ENCODE measurements around the gene HECW1.
"Not testable (repeated sequence)": the region's sequence is repeated elsewhere in the genome, so short reads cannot be mapped to it uniquely, and the experiment has no call there.

Gene HECW1

DNA sequence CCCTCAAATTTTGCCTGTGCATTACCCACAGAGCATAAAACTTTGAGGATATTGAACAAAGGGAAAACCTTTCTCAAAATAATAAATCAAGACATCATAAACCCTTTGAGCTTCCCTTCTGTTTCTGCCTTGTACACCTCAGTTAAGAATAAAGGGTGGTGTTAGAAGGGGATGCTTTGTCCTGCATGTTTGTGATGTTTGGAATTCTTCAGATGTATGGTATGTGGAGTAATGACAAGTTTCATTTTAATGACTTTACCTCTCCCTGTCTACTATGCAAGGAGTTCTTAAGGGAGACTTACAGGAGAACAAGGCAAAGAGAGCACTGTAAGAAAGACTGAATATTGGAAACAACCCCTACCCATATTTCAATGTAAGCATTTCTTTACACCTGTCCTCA, 99.2 kb downstream of the HECW1 start:
- DNase-seq: no peak

DNA sequence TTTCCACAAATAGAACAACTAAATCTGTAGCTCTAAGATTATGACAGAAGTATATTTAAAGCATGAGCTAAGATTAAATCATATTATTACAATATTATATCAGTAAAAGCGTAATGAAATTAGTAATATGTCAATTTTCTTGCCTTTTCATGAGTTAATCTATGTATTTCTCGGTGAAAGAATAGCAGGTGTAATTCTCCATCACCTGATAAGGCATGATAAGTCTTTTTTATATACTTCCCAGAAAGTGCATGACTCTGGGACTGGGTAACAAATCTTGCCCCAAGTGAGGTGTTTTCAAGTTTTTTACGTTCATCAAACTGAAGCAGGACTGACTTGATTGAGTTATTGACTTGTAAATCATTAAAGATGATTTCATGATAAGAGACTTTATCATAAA, 100.5 kb downstream of the HECW1 start:
- no peak for DNase-seq

DNA sequence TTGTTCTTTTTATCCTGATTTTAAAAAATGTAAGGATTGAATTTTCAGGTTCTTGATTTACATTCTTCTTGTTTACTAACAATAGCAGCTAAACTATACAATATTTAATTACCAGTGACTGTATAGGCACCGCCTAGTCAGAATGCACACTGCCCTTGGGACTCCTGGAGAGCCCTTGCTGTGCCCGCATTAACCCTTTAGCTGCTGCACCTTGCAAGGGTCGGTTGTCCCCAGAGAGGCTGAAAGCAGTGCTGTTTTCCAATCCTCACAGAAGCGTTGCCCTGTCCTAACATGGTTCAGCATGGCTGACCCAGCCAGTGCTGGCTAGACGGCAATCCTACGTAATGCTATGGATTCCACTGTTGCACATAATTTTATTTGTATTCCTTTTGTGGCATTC, 102.6 kb downstream of the HECW1 start:
- DNase-seq: no peak

DNA sequence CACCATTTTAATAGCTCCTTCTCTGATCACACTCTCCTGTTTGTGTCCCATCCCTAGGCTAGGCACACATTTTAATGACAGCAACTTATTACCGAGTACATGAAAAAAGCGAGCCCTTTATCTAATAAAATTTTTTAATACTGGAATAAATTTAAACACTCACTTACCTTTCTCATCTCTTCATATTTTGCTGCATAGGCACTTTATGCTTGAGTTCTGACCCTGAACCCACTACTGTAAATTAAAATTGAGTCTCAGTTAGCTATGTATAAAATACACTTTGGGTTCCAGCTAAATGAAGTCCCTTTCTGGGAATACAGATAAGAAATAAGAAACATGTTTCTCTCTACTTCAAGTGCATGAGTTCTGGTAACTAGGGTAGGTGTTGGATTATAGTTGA, 104.6 kb downstream of the HECW1 start:
- DNase-seq: no peak

DNA sequence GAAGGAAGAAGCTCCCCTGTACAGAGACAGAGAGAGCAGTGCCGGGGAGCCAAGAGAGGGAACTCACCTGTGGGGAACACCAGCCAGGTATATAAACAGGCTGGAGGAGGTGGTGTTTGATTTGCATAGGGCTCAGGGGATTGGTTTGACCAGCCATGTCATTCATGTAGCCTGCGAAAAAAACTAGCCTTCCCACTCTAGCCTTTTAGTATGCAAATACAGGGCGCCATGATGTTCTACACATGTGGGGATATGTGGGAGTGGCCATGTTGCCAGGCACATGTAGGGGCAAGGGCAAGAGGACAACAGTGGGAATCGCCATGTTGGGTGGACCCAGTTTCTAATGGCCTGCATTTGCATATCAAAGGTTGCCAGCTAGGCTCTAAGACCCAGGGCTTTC, 106.5 kb downstream of the HECW1 start:
- DNase-seq: not testable (repeated sequence)

DNA sequence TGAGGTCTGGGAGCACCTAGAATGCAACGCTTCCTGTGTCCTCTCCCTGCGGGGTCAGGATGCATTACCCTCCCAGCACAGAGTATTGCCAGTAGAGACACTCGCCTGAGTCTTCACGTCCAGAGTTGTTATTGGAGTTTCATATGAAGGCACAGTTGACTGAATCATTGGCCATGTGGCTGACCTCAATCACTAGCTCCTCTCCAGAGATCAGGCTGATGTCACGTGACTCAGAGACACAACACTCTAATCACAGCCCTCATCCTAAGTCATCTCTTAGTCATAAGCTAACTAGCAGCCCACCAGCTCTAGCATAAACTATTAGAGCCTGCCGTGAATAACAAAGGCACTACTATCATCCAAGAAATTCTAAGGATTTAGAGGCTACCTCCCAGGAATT, 107.8 kb downstream of the HECW1 start:
- DNase-seq: peak; percentile 20

DNA sequence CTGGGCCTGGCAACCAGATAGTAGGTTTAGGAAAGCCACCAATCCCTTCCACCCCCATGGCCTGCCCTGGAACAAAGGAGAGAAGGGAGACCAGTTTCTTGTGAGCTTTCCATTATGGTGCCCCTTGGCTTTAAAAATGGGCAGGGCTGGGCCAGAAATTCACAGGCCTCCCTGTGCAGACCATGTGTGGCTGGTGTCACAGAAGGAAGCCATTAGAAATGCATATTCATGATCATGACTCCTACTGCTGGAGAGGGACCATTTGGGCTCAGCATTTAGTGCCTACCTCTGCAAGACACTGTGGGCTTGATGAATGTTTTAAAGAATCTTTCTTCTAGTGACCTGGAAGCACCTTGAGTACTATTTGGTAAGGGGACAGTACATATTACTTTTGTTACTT, 108.3 kb downstream of the HECW1 start:
- no peak for DNase-seq

DNA sequence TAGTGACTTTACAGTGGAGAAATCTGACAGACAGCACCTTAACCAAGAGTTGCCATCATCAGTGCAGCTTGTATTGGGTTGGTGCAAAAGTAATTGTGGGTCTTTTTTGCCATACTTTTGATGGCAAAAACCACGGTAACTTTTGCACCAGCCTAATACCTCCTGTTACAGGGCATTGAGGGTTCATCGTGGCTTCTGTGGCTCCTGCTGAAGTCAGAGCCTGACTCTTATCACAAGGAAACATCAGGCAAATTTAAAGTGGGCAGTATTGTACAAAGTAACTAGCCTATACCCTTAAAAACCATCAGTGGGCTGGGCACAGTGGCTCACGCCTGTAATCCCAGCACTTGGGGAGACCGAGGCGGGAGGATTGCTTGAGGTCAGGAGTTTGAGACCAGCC, 117.4 kb downstream of the HECW1 start:
- no peak for DNase-seq

DNA sequence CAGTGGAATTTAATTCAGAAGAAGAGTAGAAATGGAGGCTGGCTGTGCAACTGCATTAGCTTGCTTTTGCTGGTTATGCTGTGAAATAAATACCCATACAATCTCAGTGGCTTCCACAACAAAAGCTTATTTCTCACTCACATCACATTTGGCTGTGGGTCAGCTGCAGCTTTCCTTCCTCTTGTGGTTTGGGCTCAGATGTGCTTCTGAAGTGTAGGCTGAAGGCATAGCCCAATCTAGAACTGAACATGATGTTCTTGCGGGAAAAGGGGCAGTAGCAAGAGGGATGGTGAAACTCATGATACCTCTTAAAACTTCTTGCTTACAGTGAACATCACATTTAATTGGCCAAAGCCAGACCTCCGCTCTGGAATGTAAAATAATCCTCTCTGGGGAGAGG, 119.9 kb downstream of the HECW1 start:
- no peak for DNase-seq

DNA sequence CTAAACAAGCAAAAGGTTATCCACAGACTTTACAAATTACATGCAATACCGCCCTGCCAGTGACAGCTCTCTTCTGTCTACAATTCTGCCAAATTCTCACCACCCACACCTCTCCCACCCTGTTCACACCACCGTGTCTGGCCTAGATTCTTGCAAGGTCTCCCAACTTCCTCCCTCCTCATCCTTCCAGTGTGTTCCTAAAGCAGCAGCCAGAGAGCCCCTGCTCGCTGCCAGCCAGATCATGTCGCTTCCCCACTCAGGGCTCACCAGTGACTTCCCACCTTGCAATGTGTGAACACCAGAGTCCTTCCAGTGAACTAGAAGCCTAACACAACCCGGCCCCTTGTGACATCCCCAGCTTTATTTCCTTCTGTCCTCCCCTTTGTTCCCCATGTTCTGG, 121.6 kb downstream of the HECW1 start:
- DNase-seq: no peak

DNA sequence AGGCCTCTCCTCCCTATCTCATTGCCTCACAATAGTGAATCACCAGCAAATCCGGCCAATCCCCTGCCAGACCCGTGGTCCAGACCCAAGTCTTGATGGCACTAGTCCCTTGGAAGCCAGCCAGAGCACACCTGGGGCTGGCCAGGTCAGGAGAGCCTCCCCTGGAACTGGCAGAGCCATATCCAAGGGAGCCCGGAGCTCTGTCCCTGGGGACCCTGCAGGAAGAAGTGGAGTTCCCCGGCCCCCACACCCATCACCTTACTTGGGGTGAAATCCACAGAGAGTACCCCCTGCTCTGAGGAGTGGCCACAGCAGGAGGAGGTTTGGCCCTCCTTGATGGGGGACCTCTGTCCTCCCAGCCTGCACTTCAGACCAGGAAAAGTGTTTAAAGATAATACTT, 122.5 kb downstream of the HECW1 start:
- DNase-seq: no peak

DNA sequence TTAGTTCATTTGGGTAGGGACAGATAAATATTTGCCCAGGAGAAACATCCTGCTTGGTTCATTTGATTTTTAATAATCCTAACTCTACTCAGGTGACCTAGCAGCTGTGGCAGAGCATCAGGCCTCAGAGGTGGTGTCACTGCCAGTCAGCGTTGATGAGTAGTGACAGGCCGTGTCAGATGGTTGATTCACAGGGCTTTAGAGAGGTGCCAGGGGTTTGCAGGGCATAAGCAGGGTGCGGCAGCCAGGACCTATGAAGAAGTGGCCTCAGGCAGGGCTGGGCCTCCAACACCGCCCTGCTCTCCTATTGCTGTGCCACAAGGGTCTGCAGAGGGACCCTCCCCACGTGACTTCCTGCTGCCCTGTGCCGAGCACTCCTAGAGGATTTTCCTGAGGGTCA, 128.1 kb downstream of the HECW1 start:
- DNase-seq: no peak

DNA sequence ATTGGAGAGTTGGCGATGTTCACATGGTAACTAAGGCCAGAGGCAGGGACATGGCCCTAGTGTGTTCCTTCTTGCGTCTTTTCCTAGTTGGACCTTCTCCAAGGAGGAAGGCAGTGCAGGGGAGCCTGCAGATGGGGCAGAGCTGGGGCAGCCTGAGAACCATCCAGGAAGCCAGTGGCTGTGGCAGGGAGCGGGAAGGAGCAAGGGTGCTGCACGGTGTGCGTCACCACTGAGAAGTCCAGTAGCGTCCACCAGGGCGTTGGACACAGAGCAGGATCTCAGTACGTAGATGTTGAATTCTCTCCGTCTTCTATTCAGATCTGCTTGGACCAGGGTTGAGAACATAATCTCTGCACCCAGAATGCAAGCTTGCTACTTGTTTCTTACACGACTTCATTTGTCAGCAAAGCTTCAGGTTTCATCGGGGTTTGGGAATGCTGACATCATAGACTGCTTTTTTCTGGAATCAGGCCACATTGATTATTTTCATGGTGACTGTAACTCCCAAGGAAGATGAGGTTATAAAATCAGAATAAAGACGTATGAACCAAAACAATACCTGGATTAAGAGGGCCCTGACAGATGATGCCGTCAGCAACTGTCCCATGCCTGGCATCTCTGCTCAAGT, 130.3 kb downstream of the HECW1 start:
- no peak for DNase-seq

DNA sequence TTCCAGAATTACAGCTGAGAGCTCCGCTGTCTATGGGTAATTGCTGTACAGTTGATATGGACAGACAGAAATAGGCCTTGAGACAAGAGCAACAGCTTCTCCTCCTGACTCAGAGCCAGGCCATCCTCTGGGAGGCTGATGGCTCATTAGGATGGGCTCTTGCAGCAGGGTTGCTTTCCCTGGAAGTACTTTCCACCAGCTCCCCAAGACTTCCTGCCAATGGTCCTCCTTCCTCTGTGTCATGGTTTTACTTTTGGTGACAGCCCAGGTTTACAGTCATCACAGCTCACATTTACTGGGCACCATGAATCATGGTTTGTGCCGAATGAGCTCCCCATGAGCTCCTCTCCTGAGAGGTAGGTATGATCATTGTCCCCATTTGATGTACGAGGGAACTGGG, 131.8 kb downstream of the HECW1 start:
- no peak for DNase-seq

DNA sequence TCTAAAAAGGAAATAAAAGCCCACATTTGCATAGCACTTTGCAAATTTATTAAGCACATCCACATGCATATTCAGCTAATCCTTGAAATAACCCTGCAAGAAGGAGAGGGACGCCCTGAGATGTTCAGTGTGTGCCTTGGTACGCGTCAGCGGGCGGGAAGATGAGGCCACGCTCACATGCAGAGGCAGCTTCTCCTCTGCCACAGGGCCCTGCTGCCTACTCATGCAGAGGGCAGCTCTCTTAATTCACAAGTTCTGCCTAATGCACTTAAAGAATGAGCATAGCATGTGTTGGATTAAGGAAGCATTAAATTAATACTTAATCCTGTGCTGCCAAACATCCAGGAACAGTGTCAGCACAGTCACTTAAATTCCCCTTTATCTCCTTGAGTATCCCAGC, 132.3 kb downstream of the HECW1 start:
- no peak for DNase-seq

DNA sequence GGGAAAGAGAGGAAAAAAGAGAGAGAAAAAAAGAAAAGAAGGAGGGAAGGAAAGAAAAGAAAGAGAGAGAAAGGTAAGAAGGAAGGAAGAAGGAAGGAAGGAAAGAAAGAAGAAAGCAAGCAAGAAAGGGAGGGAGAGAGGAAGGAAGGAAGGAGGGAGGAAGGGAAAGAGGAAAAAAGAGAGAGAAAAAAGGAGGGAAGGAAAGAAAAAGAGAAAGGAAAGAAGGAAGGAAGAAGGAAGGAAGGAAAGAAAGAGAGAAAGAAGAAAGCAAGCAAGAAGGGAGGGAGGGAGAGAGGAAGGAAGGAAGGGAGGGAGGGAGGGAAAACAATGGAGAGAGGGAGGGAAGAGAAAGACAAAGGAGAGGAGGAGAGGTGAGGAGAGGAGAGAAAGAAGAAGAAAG, 135.3 kb downstream of the HECW1 start:
- DNase-seq: no peak

DNA sequence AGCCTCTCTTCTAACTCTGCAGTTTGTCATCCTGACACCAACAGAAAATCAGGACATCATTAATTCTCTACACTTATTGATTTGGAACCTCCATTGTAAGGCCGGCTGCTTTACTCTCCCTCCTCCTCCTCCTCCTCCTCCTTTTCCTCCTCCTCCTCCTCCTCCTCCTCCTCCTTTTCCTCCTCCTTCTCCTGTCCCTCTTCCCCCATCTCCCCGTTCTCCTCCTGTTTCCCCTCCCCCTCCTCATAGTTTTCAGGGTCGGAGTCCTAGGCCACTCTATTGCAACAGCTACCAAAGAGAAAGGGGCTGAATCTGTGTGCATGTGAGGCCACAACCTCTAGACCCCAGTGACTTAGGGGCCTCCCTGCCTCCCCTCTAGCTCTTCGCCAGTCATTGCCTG, 136.1 kb downstream of the HECW1 start:
- DNase-seq: no peak

DNA sequence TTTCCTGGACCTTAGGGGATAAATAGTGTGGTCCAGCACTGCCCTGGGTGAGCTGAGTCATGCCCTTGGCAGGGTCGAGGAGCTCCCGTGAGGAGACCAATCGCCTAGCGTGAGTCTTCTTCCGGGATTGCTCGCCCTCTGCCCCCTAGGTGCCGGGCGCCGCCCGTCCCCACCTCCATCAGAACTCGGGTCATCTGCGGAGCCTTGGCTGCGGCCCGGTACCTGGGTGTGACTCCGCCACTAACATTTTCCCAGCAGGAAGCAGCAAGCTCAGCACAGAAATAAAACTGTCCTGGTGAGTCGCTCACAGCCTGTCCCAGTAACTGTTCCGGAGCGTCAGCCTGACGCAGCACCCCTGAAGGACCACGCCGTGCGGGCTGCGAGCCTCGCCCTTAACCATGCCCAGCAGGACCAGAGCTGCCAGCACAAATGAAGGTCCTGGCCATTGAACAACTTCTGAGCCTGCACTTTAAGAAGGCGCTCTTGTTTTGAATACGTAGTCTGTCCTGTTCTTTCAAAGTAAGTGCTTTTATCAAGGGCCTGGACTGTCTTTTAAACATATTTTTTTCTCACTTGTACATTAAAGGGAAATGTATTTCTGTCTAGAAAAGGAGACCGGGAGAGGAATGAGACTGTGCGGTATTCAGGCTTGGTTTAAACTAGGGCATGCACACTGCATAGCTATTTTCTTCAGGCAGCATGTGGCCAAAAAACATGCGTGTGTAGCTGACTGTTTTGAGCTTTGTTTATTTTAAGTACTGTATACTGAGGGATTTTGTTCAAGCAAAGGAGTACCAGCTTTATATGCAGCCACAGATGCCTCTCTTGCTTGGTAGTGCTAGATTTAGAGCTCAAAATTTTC, 136.7 kb downstream of the HECW1 start:
- peak; percentile 87 for DNase-seq

DNA sequence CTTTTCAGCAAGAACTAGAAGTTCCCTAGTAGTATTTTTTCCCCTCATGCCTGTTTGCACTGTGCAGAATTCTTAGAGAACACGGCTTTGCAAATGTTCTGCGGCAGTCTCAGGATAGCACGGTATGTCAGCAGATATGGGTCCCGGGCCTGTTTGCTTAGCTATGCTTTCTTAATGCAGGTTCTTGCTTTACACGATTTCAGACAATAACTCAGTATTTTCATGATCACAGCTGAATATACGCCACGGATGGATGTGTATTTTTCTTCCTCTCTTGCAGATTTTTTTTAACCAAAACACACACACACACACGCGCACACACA, 137.3 kb downstream of the HECW1 start:
- no peak for DNase-seq

DNA sequence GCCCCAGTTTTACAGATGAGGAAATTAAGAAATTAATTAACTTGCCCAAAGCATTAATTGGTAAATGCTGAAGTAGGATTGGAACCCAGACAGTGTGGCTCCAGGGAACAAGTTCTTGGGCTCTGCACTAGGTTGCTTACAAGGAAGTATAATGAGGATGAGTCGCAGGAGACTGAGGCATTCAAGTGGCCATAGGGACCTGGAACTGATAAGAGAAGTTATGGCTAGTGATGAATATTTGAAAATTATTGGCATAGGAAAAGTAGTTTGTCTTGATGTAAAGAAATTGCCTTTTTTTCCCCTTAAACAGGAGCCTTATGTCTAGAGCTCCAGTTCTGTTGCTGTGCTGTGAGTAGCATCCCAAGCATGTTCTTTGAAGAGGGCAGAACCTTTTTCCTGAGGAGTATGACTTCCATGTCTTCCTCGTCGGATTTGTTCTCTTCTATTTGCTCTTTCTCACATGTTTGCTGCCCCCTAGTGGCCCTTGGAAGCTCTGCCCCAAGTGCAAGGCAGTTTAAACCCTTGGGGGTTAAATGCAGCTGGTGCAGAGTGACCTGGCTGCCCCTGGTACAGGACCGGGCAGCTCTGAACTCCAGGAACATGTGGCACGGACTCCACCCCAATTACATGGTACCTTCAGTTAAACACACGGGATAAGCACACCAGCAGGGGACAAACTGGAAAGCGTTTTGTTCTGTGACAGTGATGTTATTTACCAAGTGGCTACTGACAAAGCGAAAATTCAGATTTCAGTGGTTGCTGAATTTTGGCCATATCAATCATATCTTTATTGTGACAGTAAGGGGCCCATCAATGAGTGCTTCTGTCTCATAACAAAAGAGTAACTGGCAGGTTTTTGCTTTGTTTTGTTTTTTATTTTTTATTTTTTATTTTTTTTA, 148.8 kb downstream of the HECW1 start:
- DNase-seq: peak; percentile 67

DNA sequence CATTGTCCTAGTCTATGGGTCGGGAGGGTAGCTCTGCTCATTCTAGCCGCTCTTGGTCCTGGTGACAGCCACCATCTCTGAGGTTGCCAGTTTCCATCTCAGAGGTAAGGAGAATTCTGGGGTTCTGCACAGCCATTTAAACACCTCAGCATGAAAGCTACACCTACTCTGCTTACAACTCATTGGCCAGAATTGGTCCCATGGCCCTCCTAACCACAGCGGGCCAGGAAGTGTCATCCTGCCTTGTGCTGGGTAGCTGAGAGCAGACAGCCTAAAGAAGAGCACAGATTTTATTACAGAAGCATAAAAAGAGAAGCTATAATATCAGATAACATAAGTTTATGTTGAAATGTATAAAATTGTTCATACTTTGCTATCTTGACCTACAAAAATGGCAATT, 152.7 kb downstream of the HECW1 start:
- no peak for DNase-seq

DNA sequence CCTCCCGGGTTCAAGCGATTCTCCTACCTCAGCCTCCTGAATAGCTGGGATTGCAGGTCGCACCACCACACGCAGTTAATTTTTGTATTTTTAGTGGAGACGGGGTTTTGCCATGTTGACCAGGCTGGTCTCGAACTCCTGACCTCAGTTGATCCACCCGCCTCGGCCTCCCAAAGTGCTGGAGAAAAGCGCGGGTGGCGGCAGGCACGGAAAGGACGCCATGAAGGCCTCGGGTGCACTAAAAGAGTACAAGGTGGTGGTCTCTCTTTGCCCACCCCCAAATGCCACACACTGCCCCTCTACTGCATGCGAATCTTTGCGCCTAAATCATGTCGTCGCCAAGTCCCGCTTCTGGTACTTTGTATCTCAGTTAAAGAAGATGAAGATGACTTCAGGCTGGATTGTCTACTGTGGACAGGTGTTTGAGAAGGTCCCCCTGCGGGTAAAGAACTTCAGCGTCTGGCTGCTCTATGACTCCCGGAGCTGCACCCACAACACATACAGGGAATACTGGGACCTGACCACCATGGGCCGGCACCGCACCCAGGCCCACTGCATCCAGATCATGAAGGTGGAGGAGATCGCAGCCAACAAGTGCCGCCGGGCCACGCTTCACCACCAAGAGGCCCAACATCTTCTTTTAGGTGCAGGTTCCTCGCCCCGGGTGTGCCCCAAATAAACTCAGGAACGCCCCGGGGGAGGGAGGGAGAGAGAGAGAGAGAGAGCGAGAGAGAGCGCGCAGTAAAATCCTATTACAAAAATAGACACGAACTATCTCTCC, 161.7 kb downstream of the HECW1 start:
- DNase-seq: no peak

DNA sequence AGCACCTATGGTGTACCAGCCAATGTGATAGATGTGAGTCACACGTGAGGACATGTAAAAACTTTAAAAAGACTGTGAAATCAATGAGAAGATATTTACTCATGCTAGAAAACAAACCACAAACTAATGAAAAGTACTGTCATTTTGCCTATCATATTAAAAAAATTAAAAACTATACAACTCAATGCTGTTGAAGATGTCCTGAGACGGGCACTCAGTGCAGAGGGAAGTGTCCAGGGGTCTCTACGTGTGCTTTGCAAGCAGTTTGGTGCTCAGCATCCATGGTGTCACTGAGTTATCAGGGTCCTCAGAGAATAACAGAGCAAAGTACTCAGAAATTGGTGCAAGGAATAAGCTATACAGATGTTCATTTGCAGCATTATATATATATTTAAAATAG, 162.3 kb downstream of the HECW1 start:
- DNase-seq: no peak

Measured in NCI-H226 (cell line).